ENCODE data around the gene ZFAND2B. TPM values are rescaled to one million over a fixed set of nuclear protein-coding genes. Genes with fewer than 3 reads are reported as not detected.
"Not testable (repeated sequence)": the region's sequence is repeated elsewhere in the genome, so short reads cannot be mapped to it uniquely, and the experiment has no call there.

Gene ZFAND2B
- total and polyA plus RNA-seq, 7 donors = 19.0 to 46.2 (median 25.1) TPM

GRCh38 chr2:219198974-219199373 is 7.6 kb upstream of the ZFAND2B start:
- peaks cover 0 to 6% (median 0%) of the 10 kb centered on the region in 3 donors for H3K27me3 ChIP-seq (ENCODE audit: insufficient read depth in 3 of 3, low read length in 2 of 3)
- no peak overlapping the region for H3K4me3 ChIP-seq
- TF ChIP-seq CTCF (IDR thresholded peaks at IDR 0.05) = no peak
- DNase-seq (no peak), ATAC-seq (no peak)
- H3K9me3 ChIP-seq = no peaks in the 10 kb centered on the region
- intact Hi-C loops (cut with DNase I) = no loop called here
- 69 to 75% (median 74%) methylated on average over 5 of the region's 5 CpGs for WGBS, 3 donors
- H3K36me3 ChIP-seq (ENCODE audit: insufficient read depth in 1 of 2, low read depth in 1 of 2) = no peaks in the 10 kb centered on the region
- no peaks in the 10 kb centered on the region for H3K4me1 ChIP-seq
- H3K27ac ChIP-seq = no peak overlapping the region

- Histone ChIP-seq H3K36me3 (ENCODE audit: insufficient read depth in 1 of 2, low read depth in 1 of 2) (no peaks in the 10 kb centered on the region), H3K4me3 (no peak overlapping the region), H3K27ac (no peak overlapping the region), H3K4me1 (no peaks in the 10 kb centered on the region), H3K27me3 (ENCODE audit: insufficient read depth in 3 of 3, low read length in 2 of 3) (peaks cover 0 to 6% (median 0%) of the 10 kb centered on the region in 3 donors), H3K9me3 (no peaks in the 10 kb centered on the region)
- no peak for TF ChIP-seq CTCF (IDR thresholded peaks at IDR 0.05)
- intact Hi-C loops (cut with DNase I) = no loop called here
- WGBS, 3 donors = 77 to 83% (median 78%) methylated on average over 12 of the region's 12 CpGs
- DNase-seq (no peak), ATAC-seq (no peak)
Observed at GRCh38 chr2:219199470-219200211, 6.9 kb upstream of the ZFAND2B start.

- H3K4me1 ChIP-seq; H3K27ac ChIP-seq; H3K36me3 ChIP-seq (ENCODE audit: insufficient read depth in 1 of 2, low read depth in 1 of 2); H3K27me3 ChIP-seq (ENCODE audit: insufficient read depth in 3 of 3, low read length in 2 of 3); H3K4me3 ChIP-seq; ATAC-seq; intact Hi-C loops (cut with DNase I); H3K9me3 ChIP-seq; DNase-seq: not testable (repeated sequence)
- 55 to 57% (median 56%) methylated on average over 24 of the region's 26 CpGs for WGBS, 3 donors
Observed at GRCh38 chr2:219200502-219201326, 5.9 kb upstream of the ZFAND2B start.

- H3K36me3 ChIP-seq (ENCODE audit: insufficient read depth in 1 of 2, low read depth in 1 of 2); H3K9me3 ChIP-seq; H3K27ac ChIP-seq; H3K4me1 ChIP-seq; ATAC-seq; intact Hi-C loops (cut with DNase I); DNase-seq; H3K4me3 ChIP-seq; H3K27me3 ChIP-seq (ENCODE audit: insufficient read depth in 3 of 3, low read length in 2 of 3): not testable (repeated sequence)
- WGBS, 3 donors = 88 to 93% (median 89%) methylated on average over 17 to 18 of the region's 21 CpGs
Observed at GRCh38 chr2:219201331-219201730, 5.3 kb upstream of the ZFAND2B start.

- Histone ChIP-seq H3K36me3 (ENCODE audit: insufficient read depth in 1 of 2, low read depth in 1 of 2) (peaks cover under 1 to 21% of the 10 kb centered on the region in 2 donors), H3K27ac (no peak overlapping the region), H3K9me3 (no peaks in the 10 kb centered on the region), H3K27me3 (ENCODE audit: insufficient read depth in 3 of 3, low read length in 2 of 3) (peaks cover 0 to 3% (median 0%) of the 10 kb centered on the region in 3 donors), H3K4me1 (peaks cover 15% of the 10 kb centered on the region), H3K4me3 (no peak overlapping the region)
- no peak for ATAC-seq
- TF ChIP-seq CTCF (IDR thresholded peaks at IDR 0.05) = no peak
- WGBS, 3 donors = 85 to 87% (median 85%) methylated on average over 7 of the region's 7 CpGs
- intact Hi-C loops (cut with DNase I) = no loop called here
- DNase-seq = no peak
Observed at GRCh38 chr2:219204425-219205164, 2.0 kb upstream of the ZFAND2B start.
